ENCODE data around the gene KANSL3. TPM values are rescaled to one million over a fixed set of nuclear protein-coding genes. Genes with fewer than 3 reads are reported as not detected.

Gene KANSL3
- polyA plus RNA-seq, 2 donors: 11.9 to 17.2 TPM

- peak overlapping the region; percentile 72 to 76 for H3K4me3 ChIP-seq (ENCODE audit: low read depth in 1 of 2, low read length in 2 of 2)
- 26 to 41% methylated on average over 14 of the region's 14 CpGs for WGBS, 2 donors
- no peaks in the 10 kb centered on the region for H3K36me3 ChIP-seq (ENCODE audit: control insufficient read depth in 2 of 2, insufficient read depth in 2 of 2, low read length in 1 of 2)
- no peaks in the 10 kb centered on the region for H3K27me3 ChIP-seq (ENCODE audit: control insufficient read depth in 1 of 2, insufficient read depth in 2 of 2, low read length in 2 of 2)
- H3K4me1 ChIP-seq (ENCODE audit: control insufficient read depth in 2 of 2, insufficient read depth in 2 of 2, low read length in 1 of 2): peaks cover 2 to 6% of the 10 kb centered on the region in 2 donors
- peak overlapping the region; percentile 95 to 96 for H3K27ac ChIP-seq (ENCODE audit: low read depth in 2 of 2, low read length in 1 of 2)
- no peaks in the 10 kb centered on the region for H3K9me3 ChIP-seq (ENCODE audit: control insufficient read depth in 2 of 2, insufficient read depth in 1 of 2, low read depth in 1 of 2, low read length in 1 of 2)
Observed at GRCh38 chr2:96636551-96637171, 1.5 kb downstream of the KANSL3 start.

- Histone ChIP-seq H3K4me3 (ENCODE audit: low read depth in 1 of 2, low read length in 2 of 2) (no peak overlapping the region), H3K9me3 (ENCODE audit: control insufficient read depth in 2 of 2, insufficient read depth in 1 of 2, low read depth in 1 of 2, low read length in 1 of 2) (no peaks in the 10 kb centered on the region), H3K36me3 (ENCODE audit: control insufficient read depth in 2 of 2, insufficient read depth in 2 of 2, low read length in 1 of 2) (peaks cover 4% of the 10 kb centered on the region in 2 donors), H3K27me3 (ENCODE audit: control insufficient read depth in 1 of 2, insufficient read depth in 2 of 2, low read length in 2 of 2) (no peaks in the 10 kb centered on the region), H3K4me1 (ENCODE audit: control insufficient read depth in 2 of 2, insufficient read depth in 2 of 2, low read length in 1 of 2) (peaks cover 2 to 7% of the 10 kb centered on the region in 2 donors), H3K27ac (ENCODE audit: low read depth in 2 of 2, low read length in 1 of 2) (no peak overlapping the region)
- 93 to 94% methylated on average over 9 of the region's 9 CpGs for WGBS, 2 donors
Observed at GRCh38 chr2:96633641-96634040, 4.5 kb downstream of the KANSL3 start.

- H3K9me3 ChIP-seq (ENCODE audit: control insufficient read depth in 2 of 2, insufficient read depth in 1 of 2, low read depth in 1 of 2, low read length in 1 of 2): no peaks in the 10 kb centered on the region
- no peaks in the 10 kb centered on the region for H3K27me3 ChIP-seq (ENCODE audit: control insufficient read depth in 1 of 2, insufficient read depth in 2 of 2, low read length in 2 of 2)
- H3K4me1 ChIP-seq (ENCODE audit: control insufficient read depth in 2 of 2, insufficient read depth in 2 of 2, low read length in 1 of 2): peaks cover 2 to 7% of the 10 kb centered on the region in 2 donors
- no peak overlapping the region for H3K4me3 ChIP-seq (ENCODE audit: low read depth in 1 of 2, low read length in 2 of 2)
- peak overlapping the region in 1 of 2 donors; percentile 51 for H3K27ac ChIP-seq (ENCODE audit: low read depth in 2 of 2, low read length in 1 of 2)
- WGBS, 2 donors: 63 to 72% methylated on average over 4 of the region's 4 CpGs
- H3K36me3 ChIP-seq (ENCODE audit: control insufficient read depth in 2 of 2, insufficient read depth in 2 of 2, low read length in 1 of 2): peaks cover 4 to 7% of the 10 kb centered on the region in 2 donors
Observed at GRCh38 chr2:96631804-96632435, 6.2 kb downstream of the KANSL3 start.

- H3K4me3 ChIP-seq (ENCODE audit: low read depth in 1 of 2, low read length in 2 of 2): no peak overlapping the region
- WGBS, 2 donors: 25 to 44% methylated on average over 2 of the region's 2 CpGs
- H3K27me3 ChIP-seq (ENCODE audit: control insufficient read depth in 1 of 2, insufficient read depth in 2 of 2, low read length in 2 of 2): no peaks in the 10 kb centered on the region
- no peak overlapping the region for H3K27ac ChIP-seq (ENCODE audit: low read depth in 2 of 2, low read length in 1 of 2)
- H3K4me1 ChIP-seq (ENCODE audit: control insufficient read depth in 2 of 2, insufficient read depth in 2 of 2, low read length in 1 of 2): peaks cover 2 to 4% of the 10 kb centered on the region in 2 donors
- no peaks in the 10 kb centered on the region for H3K9me3 ChIP-seq (ENCODE audit: control insufficient read depth in 2 of 2, insufficient read depth in 1 of 2, low read depth in 1 of 2, low read length in 1 of 2)
- H3K36me3 ChIP-seq (ENCODE audit: control insufficient read depth in 2 of 2, insufficient read depth in 2 of 2, low read length in 1 of 2): peaks cover 4 to 7% of the 10 kb centered on the region in 2 donors
Observed at GRCh38 chr2:96626553-96626942, 11.6 kb downstream of the KANSL3 start.

- Histone ChIP-seq H3K27ac (ENCODE audit: low read depth in 2 of 2, low read length in 1 of 2) (peak overlapping the region in 1 of 2 donors; percentile 7), H3K9me3 (ENCODE audit: control insufficient read depth in 2 of 2, insufficient read depth in 1 of 2, low read depth in 1 of 2, low read length in 1 of 2) (no peaks in the 10 kb centered on the region), H3K27me3 (ENCODE audit: control insufficient read depth in 1 of 2, insufficient read depth in 2 of 2, low read length in 2 of 2) (no peaks in the 10 kb centered on the region), H3K36me3 (ENCODE audit: control insufficient read depth in 2 of 2, insufficient read depth in 2 of 2, low read length in 1 of 2) (peaks cover under 1 to 2% of the 10 kb centered on the region in 2 donors), H3K4me1 (ENCODE audit: control insufficient read depth in 2 of 2, insufficient read depth in 2 of 2, low read length in 1 of 2) (peaks cover 2 to 3% of the 10 kb centered on the region in 2 donors), H3K4me3 (ENCODE audit: low read depth in 1 of 2, low read length in 2 of 2) (no peak overlapping the region)
- WGBS, 2 donors: 27 to 38% methylated on average over 5 of the region's 5 CpGs
Observed at GRCh38 chr2:96625571-96626552, 12.2 kb downstream of the KANSL3 start.

- WGBS, 2 donors: 90 to 91% methylated on average over 3 of the region's 3 CpGs
- Histone ChIP-seq H3K27me3 (ENCODE audit: control insufficient read depth in 1 of 2, insufficient read depth in 2 of 2, low read length in 2 of 2) (no peaks in the 10 kb centered on the region), H3K9me3 (ENCODE audit: control insufficient read depth in 2 of 2, insufficient read depth in 1 of 2, low read depth in 1 of 2, low read length in 1 of 2) (no peaks in the 10 kb centered on the region), H3K36me3 (ENCODE audit: control insufficient read depth in 2 of 2, insufficient read depth in 2 of 2, low read length in 1 of 2) (peaks cover 9 to 10% of the 10 kb centered on the region in 2 donors), H3K27ac (ENCODE audit: low read depth in 2 of 2, low read length in 1 of 2) (no peak overlapping the region), H3K4me1 (ENCODE audit: control insufficient read depth in 2 of 2, insufficient read depth in 2 of 2, low read length in 1 of 2) (peaks cover 2 to 3% of the 10 kb centered on the region in 2 donors), H3K4me3 (ENCODE audit: low read depth in 1 of 2, low read length in 2 of 2) (no peak overlapping the region)
Observed at GRCh38 chr2:96623116-96623515, 15.0 kb downstream of the KANSL3 start.

- H3K4me1 ChIP-seq (ENCODE audit: control insufficient read depth in 2 of 2, insufficient read depth in 2 of 2, low read length in 1 of 2): peaks cover 2 to 3% of the 10 kb centered on the region in 2 donors
- WGBS, 2 donors: 85 to 91% methylated on average over 3 of the region's 3 CpGs
- no peak overlapping the region for H3K27ac ChIP-seq (ENCODE audit: low read depth in 2 of 2, low read length in 1 of 2)
- peaks cover 8 to 10% of the 10 kb centered on the region in 2 donors for H3K36me3 ChIP-seq (ENCODE audit: control insufficient read depth in 2 of 2, insufficient read depth in 2 of 2, low read length in 1 of 2)
- H3K27me3 ChIP-seq (ENCODE audit: control insufficient read depth in 1 of 2, insufficient read depth in 2 of 2, low read length in 2 of 2): no peaks in the 10 kb centered on the region
- no peaks in the 10 kb centered on the region for H3K9me3 ChIP-seq (ENCODE audit: control insufficient read depth in 2 of 2, insufficient read depth in 1 of 2, low read depth in 1 of 2, low read length in 1 of 2)
- H3K4me3 ChIP-seq (ENCODE audit: low read depth in 1 of 2, low read length in 2 of 2): no peak overlapping the region
Observed at GRCh38 chr2:96622544-96622943, 15.6 kb downstream of the KANSL3 start.

- peaks cover 2 to 3% of the 10 kb centered on the region in 2 donors for H3K4me1 ChIP-seq (ENCODE audit: control insufficient read depth in 2 of 2, insufficient read depth in 2 of 2, low read length in 1 of 2)
- 85 to 86% methylated on average over 8 of the region's 8 CpGs for WGBS, 2 donors
- no peak overlapping the region for H3K4me3 ChIP-seq (ENCODE audit: low read depth in 1 of 2, low read length in 2 of 2)
- no peaks in the 10 kb centered on the region for H3K9me3 ChIP-seq (ENCODE audit: control insufficient read depth in 2 of 2, insufficient read depth in 1 of 2, low read depth in 1 of 2, low read length in 1 of 2)
- no peak overlapping the region for H3K27ac ChIP-seq (ENCODE audit: low read depth in 2 of 2, low read length in 1 of 2)
- peaks cover 7 to 13% of the 10 kb centered on the region in 2 donors for H3K36me3 ChIP-seq (ENCODE audit: control insufficient read depth in 2 of 2, insufficient read depth in 2 of 2, low read length in 1 of 2)
- no peaks in the 10 kb centered on the region for H3K27me3 ChIP-seq (ENCODE audit: control insufficient read depth in 1 of 2, insufficient read depth in 2 of 2, low read length in 2 of 2)
Observed at GRCh38 chr2:96618596-96619283, 19.4 kb downstream of the KANSL3 start.

- Histone ChIP-seq H3K27me3 (ENCODE audit: control insufficient read depth in 1 of 2, insufficient read depth in 2 of 2, low read length in 2 of 2) (no peaks in the 10 kb centered on the region), H3K4me3 (ENCODE audit: low read depth in 1 of 2, low read length in 2 of 2) (no peak overlapping the region), H3K4me1 (ENCODE audit: control insufficient read depth in 2 of 2, insufficient read depth in 2 of 2, low read length in 1 of 2) (no peaks in the 10 kb centered on the region), H3K9me3 (ENCODE audit: control insufficient read depth in 2 of 2, insufficient read depth in 1 of 2, low read depth in 1 of 2, low read length in 1 of 2) (no peaks in the 10 kb centered on the region), H3K27ac (ENCODE audit: low read depth in 2 of 2, low read length in 1 of 2) (peak overlapping the region in 1 of 2 donors; percentile 8), H3K36me3 (ENCODE audit: control insufficient read depth in 2 of 2, insufficient read depth in 2 of 2, low read length in 1 of 2) (peaks cover 16 to 23% of the 10 kb centered on the region in 2 donors)
- 91 to 94% methylated on average over 4 of the region's 4 CpGs for WGBS, 2 donors
Observed at GRCh38 chr2:96617012-96617411, 21.1 kb downstream of the KANSL3 start.

Data from esophagus (tissue), 2 donors.